8988T (cell line): Measurements from ENCODE around the gene DGKE.

Experiments used
- DNase-seq: peaks from one replicate; pipeline ENCODE4 v3.0.0; 2011

The DGKE gene

DNA sequence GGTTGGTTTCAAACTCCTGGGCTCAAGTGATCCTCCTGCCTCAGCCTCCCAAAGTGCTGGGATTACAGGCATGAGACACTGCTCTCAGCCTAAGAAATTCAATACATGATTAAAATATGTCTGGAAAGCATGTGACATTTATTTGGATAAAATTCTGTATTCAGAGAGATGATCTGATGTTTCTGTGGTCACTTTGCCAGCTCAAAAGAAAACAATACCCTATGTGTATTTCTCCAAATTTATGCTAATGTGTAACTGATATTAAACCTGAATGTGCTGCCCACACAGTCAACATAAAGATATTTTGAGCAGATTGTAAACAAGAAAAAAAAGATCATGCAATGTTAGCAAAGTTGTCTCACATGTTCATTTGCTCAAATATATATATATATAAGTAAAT, 16.9 kb upstream of the DGKE start:
- no peak for DNase-seq

DNA sequence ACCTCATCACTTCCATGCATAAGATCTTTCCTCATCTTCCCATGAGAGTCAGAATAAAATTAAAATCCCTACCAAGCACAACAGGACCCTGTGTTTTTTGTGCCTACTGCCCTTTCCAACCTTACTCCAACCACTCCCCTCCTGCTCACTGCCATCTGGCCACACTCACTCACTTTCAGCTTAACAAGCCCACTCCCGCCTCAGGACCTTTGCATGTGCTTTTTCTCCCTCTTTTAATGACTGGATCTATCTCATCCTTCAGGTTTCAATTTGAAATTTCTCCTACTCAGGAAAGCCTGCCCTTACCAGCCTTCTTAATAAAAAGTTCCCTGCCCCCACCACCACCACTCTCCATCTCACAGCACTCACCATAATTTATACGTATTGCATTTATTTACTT, 14.9 kb upstream of the DGKE start:
- no peak for DNase-seq

DNA sequence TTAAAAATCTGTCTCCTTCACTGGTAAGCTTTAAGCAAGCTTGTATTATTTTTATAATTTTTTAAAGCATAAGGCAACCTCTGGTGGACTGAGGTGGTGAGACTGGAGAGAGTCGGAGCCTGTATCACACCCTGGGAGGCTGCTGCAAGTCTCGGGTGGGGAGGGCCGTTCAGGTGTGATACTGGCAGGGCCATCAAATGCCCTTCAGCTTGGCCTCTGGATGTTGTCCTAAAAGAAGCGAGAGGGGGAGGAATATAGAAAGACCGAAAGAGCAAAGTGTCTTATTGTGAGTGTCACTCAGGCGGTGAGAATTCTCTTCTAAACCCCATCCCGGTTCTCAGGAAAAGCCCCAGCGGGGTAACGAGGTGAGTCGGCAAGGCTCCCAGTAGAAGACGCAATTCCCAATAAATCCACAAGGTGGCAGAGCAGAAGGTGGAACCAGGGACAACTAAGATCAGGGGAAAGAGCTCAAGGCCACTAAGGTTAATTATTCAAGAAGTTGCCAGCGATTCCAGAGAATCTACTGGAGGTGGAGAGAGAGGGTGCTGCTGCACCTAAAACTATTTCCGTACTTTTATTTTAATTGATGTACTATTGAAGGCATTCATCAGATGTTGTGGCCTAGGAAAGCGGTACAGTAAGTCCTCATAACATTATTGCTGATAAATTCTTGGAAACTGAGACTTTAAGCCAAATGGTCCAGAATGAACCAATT, 14.4 kb upstream of the DGKE start:
- peak; percentile 30 for DNase-seq

- DNase-seq: no peak
Observed at GRCh38 chr17:56820207-56820606, 13.7 kb upstream of the DGKE start.

DNA sequence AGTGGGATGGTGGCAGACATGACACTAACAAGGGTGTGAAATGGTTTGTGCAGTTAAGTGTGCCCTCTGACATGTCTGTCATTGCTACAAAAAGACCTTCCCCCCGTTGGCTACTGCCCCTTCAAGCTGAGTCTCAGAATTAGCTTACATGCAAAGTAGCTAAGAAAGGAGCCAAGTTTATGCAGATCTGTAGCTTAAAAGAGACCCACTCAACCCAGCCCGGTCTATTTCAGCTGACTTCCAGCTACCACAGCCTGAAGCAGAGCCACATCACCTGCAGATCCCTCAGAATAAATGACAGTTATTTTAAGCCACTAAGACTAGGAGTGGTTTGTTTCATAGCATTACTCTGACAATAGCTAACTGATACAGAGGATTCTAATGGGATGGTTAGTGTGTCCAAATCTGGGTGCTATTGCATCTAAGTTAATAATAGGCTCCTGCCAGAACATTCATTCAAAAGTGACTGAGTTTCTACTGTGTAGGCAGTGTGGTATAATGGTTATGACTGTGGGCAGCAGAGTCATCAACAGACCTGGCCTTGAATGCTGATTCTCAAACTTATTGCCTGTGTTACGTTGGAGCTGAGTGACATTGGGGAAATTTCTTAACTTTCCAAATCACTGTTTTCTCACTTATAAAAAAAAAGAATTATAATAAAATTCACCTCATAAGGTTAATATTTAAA, 12.0 kb upstream of the DGKE start:
- DNase-seq: no peak

DNA sequence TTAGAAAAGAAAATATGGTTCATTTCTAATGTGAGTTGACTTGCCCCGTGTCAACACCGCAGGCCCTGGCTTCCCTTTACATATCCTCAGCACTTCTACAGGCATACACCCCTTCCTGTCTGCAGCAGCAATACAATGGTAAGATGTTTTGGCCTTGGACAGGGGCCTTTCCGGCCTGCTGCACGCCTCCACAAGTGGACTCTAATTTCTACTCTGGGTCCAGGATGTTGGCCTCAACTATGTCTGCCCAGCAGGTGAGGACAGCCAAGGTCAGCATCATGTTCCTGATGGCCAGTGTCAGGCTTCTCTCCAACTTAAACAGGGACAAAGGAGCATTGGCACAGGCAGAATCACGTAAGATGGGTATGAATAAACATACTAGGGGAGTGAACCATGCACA, 11.2 kb upstream of the DGKE start:
- no peak for DNase-seq

- DNase-seq: no peak
Observed at GRCh38 chr17:56823848-56824247, 10.1 kb upstream of the DGKE start.

- DNase-seq: no peak
Observed at GRCh38 chr17:56824503-56824902, 9.4 kb upstream of the DGKE start.

- DNase-seq: no peak
Observed at GRCh38 chr17:56826611-56827414, 7.1 kb upstream of the DGKE start.

DNA sequence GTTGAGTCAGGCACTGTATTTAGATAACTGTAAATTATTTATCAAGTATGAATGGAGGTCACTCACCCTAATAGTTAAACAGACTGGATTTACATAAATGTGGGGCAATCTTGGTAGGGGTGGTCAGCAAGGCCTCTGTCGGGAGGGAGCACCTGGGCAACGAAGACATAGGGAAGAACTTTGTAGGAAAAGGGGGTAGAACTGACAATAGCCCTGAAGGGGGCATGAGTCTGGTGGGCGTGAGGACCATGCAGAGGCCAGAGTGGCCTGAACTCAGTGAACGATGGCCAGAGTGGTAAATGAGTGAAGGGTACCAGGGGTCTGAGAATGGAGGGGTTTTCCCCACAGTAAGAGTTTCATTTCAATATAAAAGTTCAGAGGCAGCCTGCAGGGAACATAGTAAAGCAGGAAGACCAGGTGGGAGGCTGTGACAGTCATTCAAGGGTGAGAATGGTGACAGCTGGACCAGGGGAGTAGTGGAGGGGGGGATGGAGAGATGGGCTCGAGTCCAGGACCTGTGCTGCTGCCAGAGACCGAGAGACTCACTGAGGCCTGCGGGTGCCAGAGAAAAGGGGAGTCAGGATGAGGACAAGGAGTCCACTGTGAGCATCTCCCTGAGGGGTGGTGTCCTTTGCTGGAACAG, 3.1 kb upstream of the DGKE start:
- no peak for DNase-seq

DNA sequence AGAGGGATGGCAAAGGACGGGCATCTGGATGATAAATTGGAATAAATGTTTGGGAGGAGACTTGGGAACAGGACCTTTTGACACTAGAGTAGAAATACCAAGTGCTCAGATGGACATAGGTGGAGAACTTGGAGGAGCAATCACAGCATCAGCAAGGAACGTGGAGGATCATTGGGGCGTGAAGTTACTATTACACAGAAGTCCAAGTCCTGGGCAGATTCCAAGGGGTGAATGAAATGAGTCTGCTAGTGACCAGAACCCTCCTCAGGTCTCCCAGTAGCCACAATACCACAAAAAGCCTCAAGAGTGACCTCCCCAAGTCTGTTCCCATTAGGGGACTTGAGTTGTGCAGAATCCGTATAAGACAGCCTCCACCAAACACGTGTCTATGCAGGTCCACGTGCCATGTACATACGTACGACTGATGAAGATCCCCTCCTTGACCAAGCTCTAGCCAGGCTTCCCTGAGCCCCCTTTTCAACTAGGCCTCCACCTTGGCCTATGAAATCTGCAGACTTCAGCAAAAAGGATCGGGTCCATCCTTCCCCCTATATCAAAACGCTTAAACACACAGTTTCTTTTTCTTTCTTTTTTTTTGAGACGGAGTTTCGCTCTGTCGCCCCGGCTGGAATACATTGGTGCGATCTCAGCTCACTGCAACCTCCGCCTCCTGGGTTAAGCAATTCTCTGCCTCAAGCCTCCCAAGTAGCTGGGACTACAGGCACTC, 2.4 kb upstream of the DGKE start:
- DNase-seq: no peak

GRCh38 chr17:56832446-56832845, 1.5 kb upstream of the DGKE start:
- no peak for DNase-seq

DNA sequence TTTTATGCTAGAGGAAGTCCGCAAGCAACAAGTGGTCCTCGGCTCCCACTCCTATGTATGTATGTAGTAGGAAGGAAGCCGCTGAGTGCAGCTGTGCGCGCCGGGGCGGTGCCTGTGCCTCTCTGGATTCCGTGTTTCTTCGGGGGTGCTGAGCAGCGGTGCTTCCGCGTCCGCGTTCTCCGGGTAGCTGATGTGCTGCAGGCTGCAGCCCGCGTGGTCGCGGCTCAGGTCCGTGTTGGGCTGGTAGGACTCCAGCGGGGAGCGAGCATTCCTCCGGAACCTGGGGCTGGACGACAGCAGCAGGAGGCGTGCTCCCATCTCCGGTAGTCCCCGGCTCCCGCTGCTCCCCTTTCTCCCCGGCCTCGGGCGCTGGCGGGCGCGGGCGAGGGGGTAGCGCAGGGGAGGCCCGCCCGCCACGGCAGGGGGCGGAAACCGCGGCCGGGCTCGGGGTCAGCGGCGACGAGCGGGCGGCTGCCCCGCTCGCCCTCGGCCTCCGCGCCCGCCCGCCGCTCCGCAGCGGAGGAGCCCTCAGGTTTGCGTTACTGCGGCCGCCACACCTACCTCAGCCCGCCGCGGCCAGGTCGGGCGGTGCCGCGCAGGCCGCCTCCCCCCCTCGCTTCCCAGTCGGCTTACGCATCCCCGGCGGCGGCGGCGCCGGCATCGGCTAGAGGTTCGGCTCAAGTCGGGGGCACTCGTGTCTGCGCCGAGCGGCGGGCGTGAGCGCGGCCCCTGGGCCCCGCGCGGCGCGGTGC, 718 bp upstream of the DGKE start:
- DNase-seq: peak; percentile 30

- no peak for DNase-seq
Observed at GRCh38 chr17:56834380-56835263, 671 bp downstream of the DGKE start.

DNA sequence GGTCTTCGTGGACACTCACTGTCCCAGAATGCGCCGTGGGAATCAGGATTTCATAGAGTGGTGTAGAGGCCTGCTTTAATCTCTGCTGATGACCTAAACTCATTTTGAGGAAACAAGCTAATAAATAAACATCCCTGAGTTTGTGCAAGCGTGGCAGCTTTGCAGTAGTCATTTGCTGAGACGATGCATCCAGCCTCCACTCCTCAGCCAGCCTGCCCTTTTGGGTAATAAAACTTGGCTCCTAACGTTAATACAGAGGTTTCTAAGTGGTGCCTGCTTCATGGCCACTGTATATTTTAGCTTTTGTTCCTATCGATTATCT, 1.3 kb downstream of the DGKE start:
- no peak for DNase-seq

GRCh38 chr17:56838687-56839086, 4.7 kb downstream of the DGKE start:
- no peak for DNase-seq

- DNase-seq: no peak
Observed at GRCh38 chr17:56842577-56842976, 8.6 kb downstream of the DGKE start.

GRCh38 chr17:56845934-56846333, 12.0 kb downstream of the DGKE start:
- DNase-seq: no peak

- DNase-seq: no peak
Observed at GRCh38 chr17:56847106-56847505, 13.2 kb downstream of the DGKE start.

DNA sequence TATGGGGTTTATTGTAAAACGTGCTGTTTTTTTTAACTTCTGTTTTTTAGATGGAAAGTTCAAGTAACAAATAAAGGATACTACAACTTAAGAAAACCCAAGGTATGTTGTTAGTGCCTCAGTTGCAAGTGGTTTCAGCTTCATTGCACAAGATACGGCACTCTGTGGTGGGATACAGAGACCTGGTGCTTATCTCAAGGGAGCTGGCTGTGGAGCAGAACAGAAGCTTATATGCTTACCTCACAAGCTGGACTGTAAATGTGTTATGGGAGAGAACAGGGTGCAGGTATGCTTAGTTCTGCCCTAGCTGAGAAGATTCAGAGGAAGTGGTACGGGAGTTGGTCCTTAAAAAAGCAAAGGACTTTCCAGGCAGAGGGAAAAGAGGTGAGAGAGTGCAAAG, 15.2 kb downstream of the DGKE start:
- no peak for DNase-seq

DNA sequence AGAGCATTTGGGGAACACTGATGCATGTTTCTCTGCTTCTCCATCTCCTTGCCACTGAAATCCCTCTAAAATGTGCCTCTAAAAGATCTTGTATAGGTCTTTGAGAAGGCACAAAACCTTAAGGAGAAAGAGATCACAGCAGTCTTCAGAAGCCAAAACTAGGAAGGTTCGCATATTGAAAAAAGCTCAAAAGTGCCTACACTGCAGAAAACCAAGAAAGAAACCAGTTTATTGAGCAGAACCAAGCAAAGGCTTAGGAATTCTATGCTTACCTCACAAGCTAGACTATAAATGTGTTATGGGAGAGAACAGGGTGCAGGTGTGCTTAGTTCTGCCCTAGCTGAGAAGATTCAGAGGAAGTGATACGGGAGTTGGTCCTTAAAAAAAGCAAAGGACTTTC, 16.6 kb downstream of the DGKE start:
- DNase-seq: no peak
